Endothelial cell of umbilical vein (primary cell): Measurements from ENCODE around the gene RAB19. TPM values are rescaled to one million over a fixed set of nuclear protein-coding genes. Genes with fewer than 3 reads are reported as not detected.

ENCODE experiments used
- BruUV-seq: library from RNA; stranded (reverse); fragments of 400-500 nt; replicated peaks from 2 replicates; lab custom pipeline; 2021; lab: Mats Ljungman, UMichigan
- CTCF ChIA-PET: fragments of 300-600, 350-600 bp; sonication (Branson Sonifier 250); formaldehyde crosslinking; loops from one replicate; lab custom pipeline; 2021; ENCODE audit warnings: antibody characterized with exemption, inconsistent platforms; lab: Charles Lee
- POLR2A ChIA-PET: fragments of 300-600, 350-600 bp; sonication (Branson Sonifier 250); formaldehyde crosslinking; loops from one replicate; lab custom pipeline; 2021; ENCODE audit warnings: antibody characterized with exemption, inconsistent platforms; lab: Charles Lee
- DNase-seq: peaks from one replicate; pipeline ENCODE4 v3.0.0-alpha.2; 2011; ENCODE audit warnings: low read depth, low spot score
- FAIRE-seq: peaks from 2 replicates; lab custom pipeline; 2011; peaks lifted over from hg19 to GRCh38; lab: Jason Lieb, UNC
- H2AFZ ChIP-seq: 2 replicates; pipeline ENCODE4 v1.6.0; 2012; ENCODE audit warnings: low read depth, low read length, control low read depth, inconsistent platforms
- H3K27ac ChIP-seq: 2 replicates; pipeline ENCODE4 v1.5.1; 2011; ENCODE audit warnings: low read depth, mild to moderate bottlenecking, control low read depth, low read length, moderate library complexity; ENCODE audit not compliant: insufficient read depth
- H3K27me3 ChIP-seq, 2 experiments: 2 replicates each; pipeline versions ENCODE4 v1.6.0 to v1.6.1; 2011; ENCODE audit warnings: low read length in 2 of 2, mixed read lengths in 1 of 2; ENCODE audit not compliant: control insufficient read depth in 2 of 2, insufficient read depth in 2 of 2
- H3K36me3 ChIP-seq, 2 experiments: 2 replicates in 1 of 2; 3 replicates in 1 of 2; pipeline ENCODE4 v1.5.1; 2011; ENCODE audit warnings: low read length in 2 of 2, mild to moderate bottlenecking in 1 of 2, moderate library complexity in 1 of 2; ENCODE audit not compliant: control insufficient read depth in 2 of 2, insufficient read depth in 2 of 2; ENCODE audit errors: extremely low read depth in 1 of 2
- H3K4me1 ChIP-seq: 3 replicates; pipeline ENCODE4 v1.5.1; 2011; ENCODE audit warnings: mild to moderate bottlenecking, low read length; ENCODE audit not compliant: control insufficient read depth, insufficient read depth; ENCODE audit errors: extremely low read depth
- H3K4me2 ChIP-seq: 2 replicates; pipeline ENCODE4 v1.6.1; 2011; ENCODE audit warnings: low read length, control low read depth, mixed read lengths; ENCODE audit not compliant: insufficient read depth
- H3K4me3 ChIP-seq, 3 experiments: fragments of 200-600 bp in 1 of 3; sonication (generic), shearing (Covaris generic) in 1 of 3; replicated peaks in 1 of 3; 2 replicates each; pipeline ENCODE4 v1.5.1; 2011 to 2016; ENCODE audit warnings: control low read depth in 3 of 3, low read length in 3 of 3, mild to moderate bottlenecking in 2 of 3, inconsistent platforms in 1 of 3, low read depth in 1 of 3, moderate library complexity in 1 of 3; ENCODE audit not compliant: insufficient read depth in 1 of 3
- H3K79me2 ChIP-seq: 2 replicates; pipeline ENCODE4 v1.6.0; 2012; ENCODE audit warnings: low read length, inconsistent platforms; ENCODE audit not compliant: control insufficient read depth, insufficient read depth
- H3K9ac ChIP-seq: replicated peaks from 2 replicates; pipeline ENCODE3; 2011; ENCODE audit warnings: low read length, control low read depth; ENCODE audit not compliant: insufficient read depth; ENCODE audit errors: extremely low read depth
- H3K9me1 ChIP-seq: replicated peaks from 3 replicates; pipeline ENCODE4 v1.6.0; 2011; ENCODE audit warnings: mild to moderate bottlenecking, low read length; ENCODE audit not compliant: control insufficient read depth, insufficient read depth; ENCODE audit errors: extremely low read depth
- H3K9me3 ChIP-seq: replicated peaks from 2 replicates; pipeline ENCODE4 v1.5.1; 2012; ENCODE audit warnings: low read length, inconsistent platforms; ENCODE audit not compliant: control insufficient read depth, insufficient read depth
- H4K20me1 ChIP-seq: replicated peaks from 2 replicates; pipeline ENCODE3; 2011; ENCODE audit warnings: mild to moderate bottlenecking, low read length; ENCODE audit not compliant: control insufficient read depth, insufficient read depth; ENCODE audit errors: extremely low read depth
- CTCF ChIP-seq, 2 donors: IDR thresholded peaks; 1 replicate in 1 of 2; 2 replicates in 1 of 2; pipeline ENCODE4 v1.5.1; 2011; ENCODE audit warnings: low read length in 2 of 2, mild to moderate bottlenecking in 2 of 2, moderate library complexity in 2 of 2, control low read depth in 1 of 2, inconsistent platforms in 1 of 2, low read depth in 1 of 2; ENCODE audit not compliant: insufficient read depth in 1 of 2; ENCODE audit errors: extremely low read depth in 1 of 2
- EZH2 ChIP-seq: IDR thresholded peaks from 2 replicates; pipeline ENCODE4 v1.6.1; 2012; ENCODE audit warnings: borderline replicate concordance, low read depth, mild to moderate bottlenecking, moderate library complexity, low read length, inconsistent platforms; ENCODE audit not compliant: severe bottlenecking
- FOS ChIP-seq: IDR thresholded peaks from 2 replicates; pipeline ENCODE4 v1.6.1; 2011; ENCODE audit warnings: mild to moderate bottlenecking, low read length, moderate library complexity, borderline replicate concordance; ENCODE audit not compliant: insufficient read depth
- GATA2 ChIP-seq: IDR thresholded peaks from 2 replicates; pipeline ENCODE4 v1.7.0; 2011; ENCODE audit warnings: low read depth, mild to moderate bottlenecking, moderate library complexity, mixed read lengths, low read length; ENCODE audit not compliant: insufficient read length, insufficient read depth
- JUN ChIP-seq: IDR thresholded peaks from 2 replicates; pipeline ENCODE4 v1.6.1; 2011; ENCODE audit warnings: borderline replicate concordance, low read depth; ENCODE audit not compliant: insufficient read length, insufficient read depth
- MAX ChIP-seq: IDR thresholded peaks from 2 replicates; pipeline ENCODE4 v1.6.1; 2011; ENCODE audit not compliant: insufficient read depth, insufficient read length
- MYC ChIP-seq: IDR thresholded peaks from one replicate; pipeline ENCODE4 v1.6.1; 2011; ENCODE audit warnings: mild to moderate bottlenecking, low read depth, low read length
- POLR2A ChIP-seq: IDR thresholded peaks from 2 replicates; pipeline ENCODE4 v1.6.1; 2012; ENCODE audit warnings: low read depth, mild to moderate bottlenecking, control low read depth, low read length
- POLR2AphosphoS5 ChIP-seq: IDR thresholded peaks from 2 replicates; pipeline ENCODE4 v1.6.1; 2012; ENCODE audit warnings: low read depth, mild to moderate bottlenecking, control low read depth, low read length, moderate library complexity; ENCODE audit not compliant: insufficient read depth
- dilution Hi-C: fragments of 300-500 bp; cut with MboI; formaldehyde crosslinking; loops from one replicate; pipeline ENCODE4 v1.15.0; 2019; ENCODE audit warnings: low sequenced_read_pairs; ENCODE audit not compliant: extremely low pct_ligation_motif_present
- intact Hi-C: fragments of 100-400 bp; cut with micrococcal nuclease; formaldehyde crosslinking; loops from one replicate; pipeline ENCODE4 v1.10.0; 2022
- polyA plus RNA-seq, 4 experiments: library from polyadenylated mRNA; depleted of rRNA in 3 of 4; stranded (reverse) in 3 of 4; unstranded in 1 of 4; fragments of >200 nt; gene quantifications; 2 replicates each; pipeline versions ENCODE4 v1.2.1 to v1.2.3, GENCODE V29; 2011 to 2012; ENCODE audit warnings: missing spikeins in 1 of 4
- total RNA-seq: library from RNA; stranded (reverse); gene quantifications from 2 replicates; pipeline ENCODE4 v1.2.3, GENCODE V29; 2021

The RAB19 gene
- total and polyA plus RNA-seq, 2 donors (not counting 3 experiments of a cell fraction or from before 2014, with no cell fraction given), result not detected

GRCh38 chr7:140440593-140440992 lies 36.7 kb downstream of the RAB19 start:
- peaks cover 0 to 2% of the 10 kb centered on the region in 2 experiments for H3K27me3 ChIP-seq
- H3K9me1 ChIP-seq, result no peaks in the 10 kb centered on the region
- no peak overlapping the region for H3K4me3 ChIP-seq
- H3K4me2 ChIP-seq, result no peak overlapping the region
- no peak overlapping the region for H3K9ac ChIP-seq
- ChIA-PET CTCF (no interaction called here), POLR2A (no interaction called here)
- H3K79me2 ChIP-seq, result no peaks in the 10 kb centered on the region
- FAIRE-seq, result no peak
- H3K4me1 ChIP-seq, result no peaks in the 10 kb centered on the region
- no peaks in the 10 kb centered on the region for H3K9me3 ChIP-seq
- dilution Hi-C loops (no loop called here), intact Hi-C loops (loop anchor here (5.0 kb wide), 1 partner anchor 43 kb away; the partner anchor contains the start of gene SLC37A3)
- H3K36me3 ChIP-seq, result no peaks in the 10 kb centered on the region
- no peak overlapping the region for H2AFZ ChIP-seq
- TF ChIP-seq EZH2 (no peak), GATA2 (no peak)
- no peaks in the 10 kb centered on the region for H4K20me1 ChIP-seq
- H3K27ac ChIP-seq, result no peak overlapping the region
- no TSS peak for BruUV-seq
- DNase-seq, result no peak

- ChIA-PET CTCF (interaction anchor here (0.9 kb wide), 1 partner anchor 34 kb away, joined by 3 read pairs; no protein-coding TSS in a partner anchor), POLR2A (interaction anchor here (0.6 kb wide), 1 partner anchor 73 kb away, joined by 4 read pairs; no protein-coding TSS in a partner anchor)
- Histone ChIP-seq H3K36me3 (no peaks in the 10 kb centered on the region), H3K4me1 (no peaks in the 10 kb centered on the region), H3K79me2 (no peaks in the 10 kb centered on the region), H3K27me3 (no peaks in the 10 kb centered on the region), H3K27ac (no peak overlapping the region), H3K4me3 (no peak overlapping the region), H4K20me1 (no peaks in the 10 kb centered on the region), H3K9me3 (no peaks in the 10 kb centered on the region), H3K9me1 (no peaks in the 10 kb centered on the region), H3K4me2 (no peak overlapping the region), H3K9ac (no peak overlapping the region), H2AFZ (no peak overlapping the region)
- TF ChIP-seq POLR2AphosphoS5, result no peak
- no peak for TF ChIP-seq MAX
- TF ChIP-seq JUN, result no peak
- TF ChIP-seq POLR2A, result no peak
- TF ChIP-seq MYC, result no peak
- no peak for TF ChIP-seq FOS
- no peak for TF ChIP-seq EZH2
- no peak for TF ChIP-seq GATA2
- no peak for TF ChIP-seq CTCF (IDR thresholded peaks at IDR 0.05; ENCODE audit: extremely low read depth in 1 of 2, insufficient read depth in 1 of 2, low read depth in 1 of 2, low read length in 2 of 2)
- FAIRE-seq, result no peak
- no peak for DNase-seq
- BruUV-seq, result no TSS peak
- dilution Hi-C loops (no loop called here), intact Hi-C loops (loop anchor here (5.0 kb wide), 1 partner anchor 44 kb away; the partner anchor contains the start of gene SLC37A3)
Observed at GRCh38 chr7:140441519-140441918, 37.7 kb downstream of the RAB19 start.
